Keratinocyte (primary cell): ENCODE results near the gene MTMR3.

ENCODE experiments used
- EZH2 ChIP-seq: IDR thresholded peaks from one replicate; pipeline ENCODE4 v1.6.1; 2012; ENCODE audit warnings: inconsistent platforms, mild to moderate bottlenecking, low read length, moderate library complexity
- TF ChIP-seq, protein P1 (sequence below), 3 experiments: IDR thresholded peaks in 1 of 3; conservative IDR thresholded peaks in 1 of 3; optimal IDR thresholded peaks in 1 of 3; 2 replicates in 2 of 3; 3 replicates in 1 of 3; pipeline versions ENCODE3 to v1.5.1; 2011; ENCODE audit warnings: low read length in 3 of 3, mild to moderate bottlenecking in 3 of 3, moderate library complexity in 2 of 3, control low read depth in 1 of 3, inconsistent platforms in 1 of 3; ENCODE audit not compliant: insufficient read depth in 2 of 3; ENCODE audit errors: extremely low read depth in 1 of 3

DNA sequence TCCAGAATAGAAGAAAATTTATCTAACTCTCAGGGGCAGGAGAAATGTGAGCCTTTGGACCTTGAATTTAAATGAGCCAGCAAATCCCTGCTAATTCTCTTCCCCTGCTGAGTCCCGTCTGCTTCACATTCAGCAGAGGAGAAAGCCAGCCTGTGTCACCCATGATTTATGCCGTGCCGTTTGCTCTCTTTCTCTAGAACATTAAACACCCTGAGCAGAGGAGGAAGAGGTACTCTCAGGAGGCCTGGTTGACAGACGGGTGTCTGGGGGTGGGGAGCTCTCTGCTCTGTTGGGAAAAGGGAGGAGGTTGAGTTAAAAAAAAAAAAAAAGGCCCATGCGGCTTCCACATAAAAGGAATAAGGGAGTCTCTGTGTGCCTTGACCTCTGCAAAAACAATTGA is 11.3 kb upstream of the MTMR3 start:
- TF ChIP-seq, protein P1, sequence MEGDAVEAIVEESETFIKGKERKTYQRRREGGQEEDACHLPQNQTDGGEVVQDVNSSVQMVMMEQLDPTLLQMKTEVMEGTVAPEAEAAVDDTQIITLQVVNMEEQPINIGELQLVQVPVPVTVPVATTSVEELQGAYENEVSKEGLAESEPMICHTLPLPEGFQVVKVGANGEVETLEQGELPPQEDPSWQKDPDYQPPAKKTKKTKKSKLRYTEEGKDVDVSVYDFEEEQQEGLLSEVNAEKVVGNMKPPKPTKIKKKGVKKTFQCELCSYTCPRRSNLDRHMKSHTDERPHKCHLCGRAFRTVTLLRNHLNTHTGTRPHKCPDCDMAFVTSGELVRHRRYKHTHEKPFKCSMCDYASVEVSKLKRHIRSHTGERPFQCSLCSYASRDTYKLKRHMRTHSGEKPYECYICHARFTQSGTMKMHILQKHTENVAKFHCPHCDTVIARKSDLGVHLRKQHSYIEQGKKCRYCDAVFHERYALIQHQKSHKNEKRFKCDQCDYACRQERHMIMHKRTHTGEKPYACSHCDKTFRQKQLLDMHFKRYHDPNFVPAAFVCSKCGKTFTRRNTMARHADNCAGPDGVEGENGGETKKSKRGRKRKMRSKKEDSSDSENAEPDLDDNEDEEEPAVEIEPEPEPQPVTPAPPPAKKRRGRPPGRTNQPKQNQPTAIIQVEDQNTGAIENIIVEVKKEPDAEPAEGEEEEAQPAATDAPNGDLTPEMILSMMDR (optimal IDR thresholded peaks at IDR 0.05 in 1 of 3, IDR thresholded peaks at IDR 0.05 in 1 of 3, conservative IDR thresholded peaks at IDR 0.05 in 1 of 3; ENCODE audit: extremely low read depth in 1 of 3, insufficient read depth in 2 of 3, low read length in 3 of 3) = no peak
- TF ChIP-seq EZH2 = no peak
